GM10248 (cell line): Measurements from ENCODE around the gene ANKRD53.
"Not testable (repeated sequence)": the region's sequence is repeated elsewhere in the genome, so short reads cannot be mapped to it uniquely, and the experiment has no call there.

Experiments
- CTCF ChIA-PET: fragments of 300-600 bp; sonication (Branson Sonifier 250); formaldehyde crosslinking; extraction: SDS; loops from one replicate; lab custom pipeline; 2021; ENCODE audit warnings: antibody characterized with exemption; lab: Yijun Ruan, JAX
- POLR2A ChIA-PET: fragments of 350-650 bp; sonication (Branson Sonifier 250); formaldehyde crosslinking; extraction: SDS; loops from one replicate; lab custom pipeline; 2020; ENCODE audit warnings: antibody characterized with exemption; lab: Yijun Ruan, JAX
- DNase-seq: peaks from one replicate; pipeline ENCODE4 v3.0.0; 2012; ENCODE audit errors: extremely low spot score
- TF ChIP-seq, protein P1 (sequence below): IDR thresholded peaks from 2 replicates; pipeline ENCODE4 v1.5.1; 2012; ENCODE audit warnings: mild to moderate bottlenecking, low read depth; ENCODE audit errors: extremely low read depth, missing control alignments, control extremely low read depth

Gene ANKRD53

GRCh38 chr2:71005271-71006202 is 27.1 kb downstream of the ANKRD53 start:
- peak; percentile 4 for DNase-seq
- POLR2A ChIA-PET: no interaction called here
- CTCF ChIA-PET: interaction anchor here (0.9 to 10.1 kb wide), 4 partner anchors 24 to 120 kb away, joined by 3 to 138 read pairs (median 4); partner anchors contain the start of gene ANKRD53
- TF ChIP-seq, protein P1, sequence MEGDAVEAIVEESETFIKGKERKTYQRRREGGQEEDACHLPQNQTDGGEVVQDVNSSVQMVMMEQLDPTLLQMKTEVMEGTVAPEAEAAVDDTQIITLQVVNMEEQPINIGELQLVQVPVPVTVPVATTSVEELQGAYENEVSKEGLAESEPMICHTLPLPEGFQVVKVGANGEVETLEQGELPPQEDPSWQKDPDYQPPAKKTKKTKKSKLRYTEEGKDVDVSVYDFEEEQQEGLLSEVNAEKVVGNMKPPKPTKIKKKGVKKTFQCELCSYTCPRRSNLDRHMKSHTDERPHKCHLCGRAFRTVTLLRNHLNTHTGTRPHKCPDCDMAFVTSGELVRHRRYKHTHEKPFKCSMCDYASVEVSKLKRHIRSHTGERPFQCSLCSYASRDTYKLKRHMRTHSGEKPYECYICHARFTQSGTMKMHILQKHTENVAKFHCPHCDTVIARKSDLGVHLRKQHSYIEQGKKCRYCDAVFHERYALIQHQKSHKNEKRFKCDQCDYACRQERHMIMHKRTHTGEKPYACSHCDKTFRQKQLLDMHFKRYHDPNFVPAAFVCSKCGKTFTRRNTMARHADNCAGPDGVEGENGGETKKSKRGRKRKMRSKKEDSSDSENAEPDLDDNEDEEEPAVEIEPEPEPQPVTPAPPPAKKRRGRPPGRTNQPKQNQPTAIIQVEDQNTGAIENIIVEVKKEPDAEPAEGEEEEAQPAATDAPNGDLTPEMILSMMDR: no peak

- TF ChIP-seq, protein P1: no peak
- ChIA-PET CTCF (interaction anchor here (2.0 to 10.1 kb wide), 2 partner anchors 25 to 58 kb away, joined by 6 to 138 read pairs; partner anchors contain the start of gene ANKRD53), POLR2A (no interaction called here)
- no peak for DNase-seq
Observed at GRCh38 chr2:71006323-71006722, 27.9 kb downstream of the ANKRD53 start.

GRCh38 chr2:71006955-71007799 is 28.7 kb downstream of the ANKRD53 start:
- DNase-seq: peak; percentile 7
- ChIA-PET POLR2A (no interaction called here), CTCF (interaction anchor here (0.6 to 10.1 kb wide), 5 partner anchors 16 to 59 kb away, joined by 3 to 138 read pairs (median 4); partner anchors contain the start of gene ANKRD53)
- TF ChIP-seq, protein P1: no peak

DNA sequence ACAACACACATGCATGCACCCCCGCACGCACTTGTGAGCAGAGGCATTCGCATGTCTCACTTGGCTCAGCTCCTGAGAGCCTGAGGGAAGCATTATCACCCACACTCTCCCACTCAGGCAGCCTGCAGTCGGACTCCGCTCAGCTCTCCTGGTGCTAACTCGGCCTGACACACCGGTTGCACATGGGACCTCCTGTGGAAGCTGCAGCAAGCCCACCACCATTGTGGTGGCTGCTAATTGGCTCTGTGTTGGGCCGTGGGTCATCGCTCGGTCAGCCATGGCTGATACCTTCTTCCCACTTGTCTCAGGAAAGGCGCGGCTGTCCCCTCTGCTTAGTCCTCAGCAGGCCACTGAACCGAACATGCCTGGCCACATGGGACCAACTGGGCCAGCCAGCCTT is 29.9 kb downstream of the ANKRD53 start:
- no peak for DNase-seq
- POLR2A ChIA-PET: no interaction called here
- TF ChIP-seq, protein P1: no peak
- CTCF ChIA-PET: interaction anchor here (0.9 to 10.1 kb wide), 4 partner anchors 12 to 62 kb away, joined by 3 to 138 read pairs (median 4); partner anchors contain the start of gene ANKRD53

DNA sequence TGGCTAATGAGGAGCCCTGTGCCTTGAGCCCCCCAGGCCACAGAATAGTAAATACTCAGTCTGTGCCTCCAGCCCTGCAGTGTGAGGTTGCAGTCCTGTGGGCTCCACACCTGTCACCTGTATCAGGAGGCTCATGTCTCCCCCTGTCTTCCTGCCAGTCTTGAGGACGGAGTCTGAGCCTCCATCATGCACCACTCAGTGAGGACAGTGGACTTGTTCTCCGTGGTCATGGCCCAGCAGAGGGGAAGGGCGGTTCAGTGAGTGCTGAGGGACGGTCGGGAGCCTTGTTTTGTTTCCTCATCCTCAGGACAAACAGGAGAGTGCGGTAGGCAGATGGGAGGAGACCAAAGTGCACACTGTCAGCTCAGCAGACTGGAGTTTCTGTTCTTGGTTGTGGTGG is 33.4 kb downstream of the ANKRD53 start:
- POLR2A ChIA-PET, DNase-seq: not testable (repeated sequence)
- CTCF ChIA-PET: interaction anchor here (1.2 kb wide), 1 partner anchor 10 kb away, joined by 8 read pairs; no protein-coding TSS in a partner anchor

- no peak for DNase-seq
- TF ChIP-seq, protein P1: no peak
- ChIA-PET POLR2A (no interaction called here), CTCF (no interaction called here)
Observed at GRCh38 chr2:71018625-71019024, 40.2 kb downstream of the ANKRD53 start.

DNA sequence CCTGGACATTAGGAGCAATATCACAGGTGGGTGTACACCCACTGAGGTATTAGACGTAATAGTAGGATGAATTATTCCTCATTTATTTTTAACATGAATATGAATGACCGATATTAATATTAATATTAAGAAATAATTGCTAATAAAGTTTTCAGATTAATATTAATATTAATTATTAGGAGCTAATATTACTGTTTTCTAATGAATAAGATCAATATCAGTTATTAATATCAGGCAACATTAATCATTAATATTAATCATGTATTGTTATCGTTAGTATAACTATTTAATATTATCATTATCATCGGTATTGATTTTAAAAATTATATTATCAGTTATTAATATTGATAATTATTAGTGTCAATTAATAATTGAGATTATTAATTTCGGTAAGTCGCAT is 41.6 kb downstream of the ANKRD53 start:
- CTCF ChIA-PET: interaction anchor here (1.0 to 2.5 kb wide), 3 partner anchors 19 to 490 kb away, joined by 3 to 9 read pairs (median 5); no protein-coding TSS in a partner anchor
- POLR2A ChIA-PET: not testable (repeated sequence)

GRCh38 chr2:71021394-71021793 is 43.0 kb downstream of the ANKRD53 start:
- CTCF ChIA-PET: interaction anchor here (1.3 to 2.5 kb wide), 4 partner anchors 20 to 135 kb away, joined by 3 to 9 read pairs (median 4); no protein-coding TSS in a partner anchor
- DNase-seq, POLR2A ChIA-PET: not testable (repeated sequence)

More for the DNA sequence above, 41.6 kb downstream of the ANKRD53 start:
- not testable (repeated sequence) for DNase-seq
